ENCODE data around the gene FCGR3A. TPM values are rescaled to one million over a fixed set of nuclear protein-coding genes. Genes with fewer than 3 reads are reported as not detected.
"Not testable (repeated sequence)": the region's sequence is repeated elsewhere in the genome, so short reads cannot be mapped to it uniquely, and the experiment has no call there.

FCGR3A gene
- total RNA-seq (100 to 1,000 TPM; 187 to 532 (median 359) TPM), polyA plus RNA-seq (10 to 100 TPM; 35.5 to 91.8 (median 59.0) TPM)
- long read RNA-seq, donor 1, transcript FCGR3A-202 (5 exons, 2,385 nt) = major isoform, 63 of 138 reads
- long read RNA-seq, donor 1, transcript FCGR3A-203 (5 exons, 2,081 nt) = minor isoform, 7 of 138 reads
- long read RNA-seq, donor 1, partial matches to known transcripts = 43 of 138 reads
- long read RNA-seq, donor 1, other reads (novel, unspliced or antisense) = 22 of 138 reads
- long read RNA-seq, donor 2, transcript FCGR3A-202 (5 exons, 2,385 nt) = major isoform, 29 of 52 reads
- long read RNA-seq, donor 2, partial matches to known transcripts = 11 of 52 reads
- long read RNA-seq, donor 2, other reads (novel, unspliced or antisense) = 7 of 52 reads

- WGBS, 5 donors = 27 to 75% (median 46%) methylated on average over 2 of the region's 2 CpGs
- H3K27me3 ChIP-seq (replicated peaks in 1 of 7) = peaks cover 0 to 4% (median 0%) of the 10 kb centered on the region in 7 donors
- H3K9me3 ChIP-seq = no peaks in the 10 kb centered on the region
- peaks cover 0 to 13% (median 3%) of the 10 kb centered on the region in 6 donors for H3K4me1 ChIP-seq
- no peak for DNase-seq
- peak within 1 kb of the TSS in 7 of 8 donors; percentile 46 to 87 (median 68) for H3K27ac ChIP-seq
- peak within 1 kb of the TSS in 3 of 8 donors; percentile 15 to 59 (median 17) for H3K4me3 ChIP-seq
- intact Hi-C loops (cut with DNase I; ENCODE audit: low total_unique reads) = no loop called here
- no peak for TF ChIP-seq POLR2A (IDR thresholded peaks at IDR 0.05)
- TF ChIP-seq POLR2AphosphoS5 (IDR thresholded peaks at IDR 0.05) = peak in 1 of 3 donors; percentile 37
- H3K36me3 ChIP-seq = no peaks in the 10 kb centered on the region
Observed at GRCh38 chr1:161549652-161550051, at the start of gene FCGR3A. Gene FCGR3A, minus strand, starts transcription at chr1:161549818. Its CDS starts 82 bp downstream, at chr1:161549736.

DNA sequence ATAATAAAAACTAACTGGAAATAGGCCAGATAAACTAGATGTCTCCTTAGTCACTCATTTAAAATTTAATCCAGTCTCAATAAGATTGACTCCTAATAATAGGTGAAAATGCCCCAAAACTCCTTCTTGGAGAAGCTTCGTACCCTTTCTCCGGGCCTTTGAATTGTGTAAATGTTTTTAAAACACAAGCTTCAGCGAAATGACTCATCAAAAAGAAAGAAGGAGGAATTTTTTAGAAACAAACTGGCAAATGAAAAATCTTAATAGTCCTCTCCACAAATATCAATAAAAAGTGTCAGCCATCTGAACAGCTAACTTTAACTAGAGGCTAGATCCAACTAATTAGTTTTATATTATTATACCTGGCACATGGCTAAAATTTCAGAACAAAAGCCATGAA is 47.5 kb upstream of the FCGR3A start:
- H3K36me3 ChIP-seq; H3K4me3 ChIP-seq; intact Hi-C loops (cut with DNase I; ENCODE audit: low total_unique reads); H3K27me3 ChIP-seq (replicated peaks in 1 of 7); H3K27ac ChIP-seq; H3K4me1 ChIP-seq; DNase-seq; H3K9me3 ChIP-seq: not testable (repeated sequence)
- WGBS, 5 donors = 80 to 97% (median 95%) methylated on average over 3 of the region's 3 CpGs

DNA sequence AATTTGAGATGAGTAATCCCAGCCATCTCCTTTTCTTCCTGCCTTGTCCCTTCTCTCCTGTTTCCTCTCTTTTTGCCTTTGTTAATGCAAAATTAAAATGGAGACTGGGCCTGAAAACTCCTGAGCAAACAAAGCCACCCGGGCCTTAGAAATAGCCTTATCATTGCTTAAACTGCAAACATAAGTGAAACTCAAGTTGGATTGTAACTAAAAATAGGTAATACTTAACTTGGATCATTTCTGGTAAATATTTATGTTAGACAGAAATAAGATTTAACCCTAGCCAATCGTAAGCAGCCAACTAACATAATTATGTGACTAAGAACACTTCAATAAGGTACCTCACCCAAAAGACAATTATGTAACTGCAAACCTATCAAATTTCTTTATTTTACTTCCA is 46.0 kb upstream of the FCGR3A start:
- H3K4me3 ChIP-seq; H3K27ac ChIP-seq; H3K4me1 ChIP-seq; H3K36me3 ChIP-seq; intact Hi-C loops (cut with DNase I; ENCODE audit: low total_unique reads); H3K27me3 ChIP-seq (replicated peaks in 1 of 7); H3K9me3 ChIP-seq; DNase-seq: not testable (repeated sequence)
- WGBS, 5 donors = 91 to 98% (median 96%) methylated on average over 2 of the region's 2 CpGs

GRCh38 chr1:161595173-161595572 is 45.6 kb upstream of the FCGR3A start:
- H3K4me3 ChIP-seq; H3K9me3 ChIP-seq; H3K4me1 ChIP-seq; intact Hi-C loops (cut with DNase I; ENCODE audit: low total_unique reads); H3K27me3 ChIP-seq (replicated peaks in 1 of 7); DNase-seq; H3K36me3 ChIP-seq; H3K27ac ChIP-seq: not testable (repeated sequence)
- WGBS, 5 donors = 73 to 100% (median 85%) methylated on average over 1 to 2 of the region's 2 CpGs

GRCh38 chr1:161594269-161594984 is 44.8 kb upstream of the FCGR3A start:
- H3K36me3 ChIP-seq; H3K9me3 ChIP-seq; H3K4me3 ChIP-seq; H3K27ac ChIP-seq; DNase-seq; H3K4me1 ChIP-seq; H3K27me3 ChIP-seq (replicated peaks in 1 of 7); intact Hi-C loops (cut with DNase I; ENCODE audit: low total_unique reads): not testable (repeated sequence)
- 42 to 77% (median 71%) methylated on average over 3 to 4 of the region's 4 CpGs for WGBS, 5 donors

DNA sequence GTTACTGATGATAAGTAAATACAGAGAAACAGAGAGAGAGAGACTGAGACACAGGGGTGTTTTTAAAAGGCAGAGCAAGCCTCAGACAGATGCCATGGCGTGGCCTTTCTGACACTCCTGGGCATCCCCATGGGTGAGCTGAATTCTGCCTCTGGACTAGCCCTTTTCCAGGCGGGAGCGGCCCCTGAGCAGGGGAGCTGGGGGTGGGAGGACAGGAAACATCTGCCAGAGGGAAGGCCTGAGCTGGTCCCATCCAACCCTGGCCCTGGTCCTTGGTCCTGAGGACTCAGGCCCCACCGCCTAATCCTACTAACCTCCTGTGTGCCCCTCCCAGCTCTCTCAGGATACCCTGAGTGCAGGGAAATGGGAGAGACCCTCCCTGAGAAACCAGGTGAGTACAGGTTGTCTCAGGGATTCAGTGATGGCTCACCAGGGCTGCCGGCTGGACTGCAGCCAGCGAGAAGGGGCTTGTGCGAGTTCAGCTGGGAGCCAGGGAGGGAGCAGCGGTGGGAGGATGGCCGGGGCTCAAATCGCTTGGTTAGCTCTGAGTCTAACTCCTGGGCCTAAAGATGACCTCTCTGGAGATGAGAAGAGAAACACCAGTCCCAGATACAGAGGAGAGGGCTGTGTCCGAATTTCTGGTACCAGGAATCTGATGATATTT is 43.6 kb upstream of the FCGR3A start:
- H3K27ac ChIP-seq; H3K27me3 ChIP-seq (replicated peaks in 1 of 7); intact Hi-C loops (cut with DNase I; ENCODE audit: low total_unique reads); H3K4me3 ChIP-seq; H3K4me1 ChIP-seq; H3K36me3 ChIP-seq; DNase-seq; H3K9me3 ChIP-seq: not testable (repeated sequence)
- 80 to 92% (median 85%) methylated on average over 8 to 11 of the region's 11 CpGs for WGBS, 5 donors

- DNase-seq; intact Hi-C loops (cut with DNase I; ENCODE audit: low total_unique reads); H3K27me3 ChIP-seq (replicated peaks in 1 of 7); H3K4me3 ChIP-seq; H3K4me1 ChIP-seq; H3K36me3 ChIP-seq; H3K9me3 ChIP-seq; H3K27ac ChIP-seq: not testable (repeated sequence)
- 37 to 96% (median 44%) methylated on average over 2 of the region's 3 CpGs for WGBS, 5 donors
Observed at GRCh38 chr1:161592586-161592985, 43.0 kb upstream of the FCGR3A start.

GRCh38 chr1:161589920-161590319 is 40.3 kb upstream of the FCGR3A start:
- intact Hi-C loops (cut with DNase I; ENCODE audit: low total_unique reads) = not testable (repeated sequence)

GRCh38 chr1:161589365-161589764 is 39.7 kb upstream of the FCGR3A start:
- H3K4me3 ChIP-seq; H3K27me3 ChIP-seq (replicated peaks in 1 of 7); DNase-seq; H3K9me3 ChIP-seq; H3K36me3 ChIP-seq; H3K27ac ChIP-seq; intact Hi-C loops (cut with DNase I; ENCODE audit: low total_unique reads); H3K4me1 ChIP-seq: not testable (repeated sequence)
- WGBS, 5 donors = 71 to 83% (median 75%) methylated on average over 6 to 8 of the region's 8 CpGs

More at GRCh38 chr1:161589920-161590319, 40.3 kb upstream of the FCGR3A start:
- not testable (repeated sequence) for H3K4me1 ChIP-seq; H3K4me3 ChIP-seq; DNase-seq; H3K27ac ChIP-seq; H3K9me3 ChIP-seq; H3K36me3 ChIP-seq; H3K27me3 ChIP-seq (replicated peaks in 1 of 7)
- 40 to 69% (median 53%) methylated on average over 1 of the region's 6 CpGs for WGBS, 5 donors

GRCh38 chr1:161588596-161588995 is 39.0 kb upstream of the FCGR3A start:
- no CpG with 5 or more reads among the region's 6 CpGs for WGBS, 5 donors
- H3K27me3 ChIP-seq (replicated peaks in 1 of 7); DNase-seq; H3K4me3 ChIP-seq; H3K36me3 ChIP-seq; H3K4me1 ChIP-seq; intact Hi-C loops (cut with DNase I; ENCODE audit: low total_unique reads); H3K9me3 ChIP-seq; H3K27ac ChIP-seq: not testable (repeated sequence)
